Measurements from ENCODE around the gene HMX1. TPM values are rescaled to one million over a fixed set of nuclear protein-coding genes. Genes with fewer than 3 reads are reported as not detected.

Gene HMX1
- total RNA-seq, 1 donor from 2014 or later, result not detected

DNA sequence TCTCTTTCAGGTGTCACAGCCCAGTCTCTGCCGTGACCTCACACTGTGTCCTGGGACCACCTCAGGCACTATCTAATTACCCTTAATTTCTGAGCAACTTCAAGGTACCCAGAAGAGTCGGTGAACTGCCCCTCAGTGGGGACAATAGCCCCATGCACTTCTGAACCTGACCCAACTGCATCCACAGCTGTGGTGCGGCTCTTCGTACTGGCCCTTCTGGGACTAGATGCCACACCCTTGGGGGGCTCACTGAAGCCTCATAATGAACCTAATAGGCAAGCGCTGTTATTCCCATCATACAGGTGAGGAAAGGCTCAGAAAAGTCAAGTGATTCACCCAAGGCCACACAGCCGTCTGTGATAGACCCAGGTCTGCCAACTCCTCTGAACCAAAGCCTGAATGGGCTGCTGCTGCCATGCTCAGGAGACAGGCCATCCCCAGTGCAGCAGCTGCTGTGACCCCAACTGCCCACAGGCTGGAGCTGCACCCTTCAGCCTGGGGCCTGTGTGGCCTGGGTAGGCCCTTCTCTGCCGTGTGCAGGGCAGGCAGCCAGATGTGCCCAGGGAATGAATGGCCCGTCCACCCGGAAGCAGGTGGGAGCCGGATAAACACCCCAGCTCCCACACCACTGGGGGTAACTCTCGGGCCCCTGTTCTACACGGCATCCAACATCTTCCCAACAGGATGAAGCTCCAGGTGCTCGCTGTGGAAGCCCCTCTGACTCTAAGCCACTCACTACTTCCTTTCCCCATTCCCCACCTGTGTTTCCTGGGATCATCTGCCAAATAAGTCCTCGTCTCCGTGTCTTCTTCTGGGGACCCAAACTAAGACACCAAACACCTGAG is 35.9 kb downstream of the HMX1 start:
- DNase-seq, result peak; percentile 44
- intact Hi-C loops (cut with DNase I), result no loop called here
- TF ChIP-seq, protein P1, sequence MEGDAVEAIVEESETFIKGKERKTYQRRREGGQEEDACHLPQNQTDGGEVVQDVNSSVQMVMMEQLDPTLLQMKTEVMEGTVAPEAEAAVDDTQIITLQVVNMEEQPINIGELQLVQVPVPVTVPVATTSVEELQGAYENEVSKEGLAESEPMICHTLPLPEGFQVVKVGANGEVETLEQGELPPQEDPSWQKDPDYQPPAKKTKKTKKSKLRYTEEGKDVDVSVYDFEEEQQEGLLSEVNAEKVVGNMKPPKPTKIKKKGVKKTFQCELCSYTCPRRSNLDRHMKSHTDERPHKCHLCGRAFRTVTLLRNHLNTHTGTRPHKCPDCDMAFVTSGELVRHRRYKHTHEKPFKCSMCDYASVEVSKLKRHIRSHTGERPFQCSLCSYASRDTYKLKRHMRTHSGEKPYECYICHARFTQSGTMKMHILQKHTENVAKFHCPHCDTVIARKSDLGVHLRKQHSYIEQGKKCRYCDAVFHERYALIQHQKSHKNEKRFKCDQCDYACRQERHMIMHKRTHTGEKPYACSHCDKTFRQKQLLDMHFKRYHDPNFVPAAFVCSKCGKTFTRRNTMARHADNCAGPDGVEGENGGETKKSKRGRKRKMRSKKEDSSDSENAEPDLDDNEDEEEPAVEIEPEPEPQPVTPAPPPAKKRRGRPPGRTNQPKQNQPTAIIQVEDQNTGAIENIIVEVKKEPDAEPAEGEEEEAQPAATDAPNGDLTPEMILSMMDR (IDR thresholded peaks at IDR 0.05), result no peak

DNA sequence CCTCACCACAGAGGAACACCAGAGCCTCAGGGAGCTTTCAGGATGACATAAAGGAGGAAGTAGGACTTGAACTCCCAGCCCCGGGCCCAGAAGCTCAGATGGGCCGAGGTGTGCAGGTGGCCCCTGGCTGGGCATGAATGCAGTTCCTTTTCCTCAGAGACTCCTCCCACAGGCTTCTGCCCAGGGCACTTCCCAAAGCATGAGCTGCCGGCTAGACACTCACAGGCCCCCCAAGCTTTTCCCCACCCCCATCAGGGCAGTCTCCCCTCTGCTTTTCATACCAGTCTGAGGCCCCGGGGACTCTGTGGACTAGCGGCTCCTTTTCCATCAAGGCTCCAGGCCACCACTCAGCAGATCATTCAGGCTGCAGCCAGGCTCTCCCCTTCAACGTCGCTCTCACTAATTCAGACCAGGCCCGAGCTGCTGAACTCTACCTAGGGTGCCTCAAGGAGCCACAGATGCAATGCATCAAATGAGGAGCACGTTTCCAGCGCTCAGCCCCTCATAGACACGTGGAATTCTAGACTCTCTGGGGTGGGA is 36.9 kb downstream of the HMX1 start:
- DNase-seq (no peak), ATAC-seq (no peak)
- Histone ChIP-seq H3K36me3 (no peaks in the 10 kb centered on the region), H3K4me1 (no peaks in the 10 kb centered on the region), H3K27me3 (peaks cover 5% of the 10 kb centered on the region), H3K27ac (no peak overlapping the region), H3K9me3 (no peaks in the 10 kb centered on the region), H3K4me3 (no peak overlapping the region)
- intact Hi-C loops (cut with DNase I), result no loop called here
- TF ChIP-seq, protein P1 (IDR thresholded peaks at IDR 0.05), result no peak

More for the DNA sequence above, 35.9 kb downstream of the HMX1 start:
- H3K27ac ChIP-seq, result no peak overlapping the region
- H3K9me3 ChIP-seq, result no peaks in the 10 kb centered on the region
- H3K27me3 ChIP-seq, result peaks cover 5% of the 10 kb centered on the region
- ATAC-seq, result no peak
- no peaks in the 10 kb centered on the region for H3K4me1 ChIP-seq
- H3K4me3 ChIP-seq, result no peak overlapping the region
- no peaks in the 10 kb centered on the region for H3K36me3 ChIP-seq

DNA sequence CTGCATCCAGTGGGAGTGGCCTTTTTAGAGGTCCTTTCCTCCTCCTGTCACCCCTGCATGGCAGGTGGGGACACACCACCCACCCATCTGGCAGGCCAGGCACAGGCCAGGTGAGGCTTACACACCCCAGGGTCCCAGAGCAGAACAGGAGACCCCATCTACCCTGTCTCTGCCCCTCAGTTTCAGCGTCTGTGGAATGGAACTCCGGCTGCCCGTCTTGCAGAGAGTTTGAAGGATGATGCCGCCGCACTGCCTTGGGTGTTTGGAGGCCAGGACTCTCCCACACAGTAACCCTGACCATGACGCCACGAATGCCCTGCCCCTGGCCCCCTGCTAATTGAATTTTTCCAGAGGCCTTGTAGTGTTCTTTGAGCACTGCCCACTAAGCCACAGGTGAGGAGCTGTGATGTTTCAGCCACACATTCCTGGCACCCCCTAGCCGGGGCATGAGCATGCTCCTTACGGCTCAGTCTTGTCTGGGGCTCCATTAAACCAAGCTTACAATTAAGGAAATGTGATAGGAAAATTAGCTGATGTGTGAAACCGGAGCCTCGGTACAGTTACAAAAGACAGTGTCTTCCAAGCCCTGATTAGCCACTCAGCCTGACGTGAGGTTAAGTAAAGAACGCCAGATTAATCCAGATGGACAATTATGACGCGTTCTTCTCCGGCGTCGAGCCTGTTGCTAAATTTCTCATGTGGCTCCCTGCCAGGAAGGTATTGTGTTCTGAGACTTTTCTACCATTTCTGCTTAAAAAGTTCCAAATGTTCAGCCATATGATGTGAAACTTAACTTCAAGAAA is 39.3 kb downstream of the HMX1 start:
- peaks cover 5% of the 10 kb centered on the region for H3K27me3 ChIP-seq
- intact Hi-C loops (cut with DNase I), result no loop called here
- no peaks in the 10 kb centered on the region for H3K4me1 ChIP-seq
- H3K27ac ChIP-seq, result no peak overlapping the region
- no peak for ATAC-seq
- H3K36me3 ChIP-seq, result no peaks in the 10 kb centered on the region
- H3K4me3 ChIP-seq, result no peak overlapping the region
- DNase-seq, result peak; percentile 43
- TF ChIP-seq, protein P1 (IDR thresholded peaks at IDR 0.05), result no peak
- peaks cover 5% of the 10 kb centered on the region for H3K9me3 ChIP-seq

DNA sequence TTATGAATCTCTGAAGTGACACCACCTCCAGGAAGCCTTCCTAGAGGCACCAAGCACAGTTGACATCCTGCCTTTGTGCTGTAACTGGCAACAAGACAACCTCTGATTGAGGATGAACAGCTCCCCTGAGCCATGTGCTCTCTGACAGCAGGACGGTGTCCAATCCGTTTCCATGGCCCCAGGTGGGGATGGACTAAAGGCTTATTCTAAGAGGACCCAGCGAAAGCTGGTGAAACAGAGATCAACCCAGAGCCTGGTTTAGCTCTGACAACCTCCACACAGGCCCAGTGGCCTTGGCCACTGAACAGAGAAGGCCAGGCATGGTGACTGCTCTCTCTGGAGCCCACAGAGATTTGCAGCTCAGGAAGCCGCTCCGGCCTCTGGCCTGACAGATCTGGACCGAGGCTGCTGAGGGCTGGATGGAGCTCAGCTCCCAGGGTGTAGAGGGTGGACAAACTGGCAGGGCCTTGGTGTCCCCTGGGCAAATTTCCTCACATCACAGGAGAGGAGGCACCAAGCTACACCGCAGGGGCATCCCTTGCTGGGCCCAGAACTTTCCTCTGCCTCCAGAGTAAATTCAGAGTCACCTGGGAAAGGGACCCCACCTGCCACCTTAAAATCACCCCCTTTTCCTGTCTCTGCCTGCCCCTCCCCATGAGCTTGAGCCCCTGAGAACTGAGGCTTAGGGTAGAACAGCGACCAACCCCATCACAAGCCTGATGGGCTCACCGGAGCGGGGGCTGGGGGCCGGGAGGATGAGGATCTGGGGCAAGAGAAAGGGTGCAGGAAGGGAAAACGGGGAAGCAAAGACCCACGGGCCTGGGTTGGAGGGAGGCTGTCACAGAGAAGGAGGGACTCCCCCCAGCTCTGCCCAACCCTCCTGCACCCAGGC is 40.2 kb downstream of the HMX1 start:
- peak; percentile 35 for DNase-seq
- peaks cover 5% of the 10 kb centered on the region for H3K27me3 ChIP-seq
- intact Hi-C loops (cut with DNase I), result no loop called here
- no peaks in the 10 kb centered on the region for H3K4me1 ChIP-seq
- no peak for ATAC-seq
- H3K4me3 ChIP-seq, result no peak overlapping the region
- TF ChIP-seq, protein P1 (IDR thresholded peaks at IDR 0.05), result no peak
- no peak overlapping the region for H3K27ac ChIP-seq
- H3K36me3 ChIP-seq, result no peaks in the 10 kb centered on the region
- H3K9me3 ChIP-seq, result peaks cover 5% of the 10 kb centered on the region

DNA sequence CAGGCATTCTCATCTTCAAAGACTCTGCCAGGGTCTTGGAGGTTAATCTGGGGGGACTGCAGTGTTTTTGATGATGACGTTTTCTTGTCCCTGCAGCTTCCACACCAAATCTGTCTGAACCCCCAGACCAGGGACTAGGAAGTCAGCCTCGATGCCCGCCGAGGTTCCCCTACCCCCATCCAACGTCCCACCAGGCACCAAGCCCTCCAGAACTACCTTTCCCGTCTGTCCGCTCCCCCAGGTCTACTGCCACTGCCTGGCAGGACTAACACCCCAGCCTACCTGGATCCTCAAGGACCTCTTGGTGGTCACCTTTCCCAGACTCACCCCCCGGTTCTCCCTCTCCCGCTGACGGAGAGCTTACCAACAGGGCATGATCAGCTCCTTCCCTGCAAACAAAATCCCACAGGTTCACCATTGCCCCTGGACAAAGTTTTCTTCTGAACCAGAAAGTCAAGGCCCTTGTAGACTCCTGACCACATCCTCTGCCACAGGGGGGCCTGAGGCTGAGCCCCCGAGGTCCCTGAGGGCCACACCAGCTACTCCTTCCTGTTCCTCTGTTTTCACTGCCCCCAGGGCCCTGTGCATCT is 40.9 kb downstream of the HMX1 start:
- DNase-seq, result peak; percentile 41
- Histone ChIP-seq H3K9me3 (peaks cover 5% of the 10 kb centered on the region), H3K27me3 (peaks cover 5% of the 10 kb centered on the region), H3K36me3 (no peaks in the 10 kb centered on the region), H3K27ac (no peak overlapping the region), H3K4me1 (no peaks in the 10 kb centered on the region), H3K4me3 (no peak overlapping the region)
- intact Hi-C loops (cut with DNase I), result no loop called here
- no peak for ATAC-seq
- TF ChIP-seq, protein P1 (IDR thresholded peaks at IDR 0.05), result no peak
